Daoy (cell line): ENCODE results near the gene IL3RA. TPM values are rescaled to one million over a fixed set of nuclear protein-coding genes. Genes with fewer than 3 reads are reported as not detected.
A peak's percentile ranks its signal among the peaks of the same experiment; 100 is the strongest.

Source experiments
- DNase-seq: peaks from one replicate; pipeline ENCODE4 v3.0.0-alpha.2; 2015; ENCODE audit warnings: low read depth
- total RNA-seq: library from RNA; depleted of rRNA; stranded (reverse); fragments of >200 nt; shearing (Covaris generic); gene quantifications from 2 replicates; pipeline ENCODE4 v1.2.3, GENCODE V29; 2014

IL3RA gene
- total RNA-seq, 1 experiment from 2014 or later = not detected

GRCh38 chrX:1384658-1385252 lies 48.2 kb downstream of the IL3RA start:
- no peak for DNase-seq

DNA sequence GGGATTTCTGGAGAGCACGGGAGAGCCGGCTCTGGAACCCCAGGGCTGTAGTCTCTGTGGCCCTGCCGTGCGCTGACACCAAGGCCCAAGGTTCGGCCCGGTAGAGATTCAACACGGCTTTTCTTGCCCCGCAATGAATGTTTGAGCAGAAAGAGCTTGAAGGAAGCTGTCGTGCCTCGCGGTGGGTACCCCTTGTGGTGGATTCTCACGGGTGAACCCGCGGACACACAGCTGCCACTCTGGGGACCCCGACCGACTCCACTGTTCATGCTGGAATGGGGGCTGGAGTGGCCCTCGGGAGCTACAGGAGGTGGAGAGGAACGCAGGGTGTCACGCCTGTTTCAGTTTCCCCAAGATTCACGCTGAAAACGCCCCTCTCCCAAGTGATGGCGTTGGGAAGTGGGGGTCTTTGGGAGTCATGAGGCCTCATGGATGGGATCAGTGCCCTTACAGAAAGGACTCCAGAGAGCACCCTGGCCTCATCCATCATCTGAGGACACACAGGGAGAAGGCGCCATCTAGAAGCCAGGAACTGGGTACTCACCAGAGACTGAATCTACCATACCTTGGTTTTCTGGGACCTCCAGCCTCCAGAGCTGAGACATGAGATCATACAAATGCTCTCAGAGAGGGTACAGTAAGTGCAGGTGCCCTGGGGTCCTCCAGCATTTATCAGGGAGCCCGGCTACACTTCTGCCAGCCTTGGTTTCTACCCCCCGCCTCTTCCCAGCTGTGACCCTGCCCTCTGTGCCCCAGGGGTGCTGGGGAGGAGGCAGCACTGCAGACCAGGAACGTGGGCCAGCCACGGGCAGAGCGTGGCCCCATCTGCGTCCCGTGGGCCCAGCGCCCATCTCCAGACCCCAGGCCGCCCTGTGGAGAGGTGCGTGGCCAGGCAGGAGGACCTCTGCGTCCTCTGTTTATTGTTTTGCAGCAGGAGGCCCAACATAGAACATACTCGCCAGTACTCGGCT lies 49.0 kb downstream of the IL3RA start:
- DNase-seq = no peak

DNA sequence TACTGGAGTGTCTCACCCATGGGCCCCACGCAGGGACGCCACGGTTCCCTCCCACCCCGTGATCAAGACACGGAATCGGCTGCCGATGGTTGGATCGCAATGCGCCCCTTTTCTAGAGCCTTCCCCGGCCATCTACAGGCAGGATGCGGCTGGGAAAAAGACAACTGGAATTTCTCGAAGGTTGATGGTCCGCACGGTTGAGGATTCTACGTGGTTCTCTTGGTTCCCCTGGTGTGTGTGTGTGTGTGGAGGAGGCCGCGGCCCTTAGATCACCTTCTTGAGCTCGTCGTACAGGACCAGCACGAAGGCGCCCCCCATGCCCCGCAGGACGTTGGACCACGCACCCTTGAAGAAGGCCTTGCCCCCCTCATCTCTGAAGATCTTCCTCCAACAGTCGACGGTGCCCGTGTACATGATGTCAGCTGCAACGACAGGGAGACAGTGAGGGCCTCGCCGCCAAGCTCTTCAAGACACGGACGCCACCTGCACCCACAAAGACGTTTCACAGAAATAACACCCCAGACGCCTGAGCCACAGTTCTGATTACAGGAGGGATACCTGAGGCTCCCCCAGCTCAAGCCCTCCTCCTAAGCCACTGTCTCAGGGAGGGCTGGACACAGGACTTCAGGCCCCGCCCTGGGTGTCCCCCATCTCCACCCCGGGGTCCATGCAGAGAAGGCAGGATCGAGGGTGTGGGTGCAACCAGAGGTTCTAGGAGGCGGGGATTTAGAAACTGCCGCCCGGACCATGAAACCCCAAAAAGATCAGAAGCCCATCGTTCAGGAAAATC lies 49.9 kb downstream of the IL3RA start:
- no peak for DNase-seq

GRCh38 chrX:1387141-1387776 lies 50.7 kb downstream of the IL3RA start:
- no peak for DNase-seq

GRCh38 chrX:1388651-1389050 lies 52.1 kb downstream of the IL3RA start:
- DNase-seq = no peak

DNA sequence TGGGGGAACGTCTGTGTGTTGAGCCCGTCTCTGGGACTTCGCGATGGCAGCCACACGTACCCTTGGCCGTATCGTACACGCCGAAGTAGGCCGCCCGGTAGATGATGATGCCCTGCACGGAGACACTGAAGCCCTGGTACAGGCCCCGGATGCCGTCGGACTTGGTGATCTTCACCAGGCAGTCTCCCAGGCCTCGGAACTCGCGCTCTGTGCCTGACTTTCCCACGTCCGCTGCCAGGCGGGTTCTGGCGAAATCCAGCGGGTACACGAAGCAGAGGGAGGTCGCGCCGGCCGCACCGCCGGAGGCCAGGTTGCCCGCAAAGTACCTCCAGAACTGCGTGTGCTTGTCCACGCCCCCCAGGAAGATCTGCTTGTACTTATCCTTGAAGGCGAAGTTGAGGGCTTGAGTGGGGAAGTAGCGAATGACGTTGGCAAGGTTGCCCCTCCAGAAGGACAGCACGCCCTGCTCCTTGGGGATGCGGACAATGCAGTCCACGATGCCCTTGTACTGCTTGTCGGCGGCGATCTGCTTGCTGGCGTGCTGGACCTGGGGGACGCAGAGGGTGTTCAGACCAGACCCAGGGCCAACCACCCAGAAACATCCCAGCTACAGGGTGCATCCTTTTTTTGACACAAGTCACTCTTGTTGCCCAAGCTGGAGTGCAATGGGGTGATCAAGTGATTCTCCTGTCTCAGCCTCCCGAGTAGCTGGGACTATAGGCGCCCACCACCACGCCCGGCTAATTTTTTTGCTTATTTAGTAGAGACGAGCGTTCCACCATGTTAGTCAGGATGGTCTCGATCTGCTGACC lies 52.8 kb downstream of the IL3RA start:
- no peak for DNase-seq

GRCh38 chrX:1389993-1390285 lies 53.4 kb downstream of the IL3RA start:
- DNase-seq = no peak

DNA sequence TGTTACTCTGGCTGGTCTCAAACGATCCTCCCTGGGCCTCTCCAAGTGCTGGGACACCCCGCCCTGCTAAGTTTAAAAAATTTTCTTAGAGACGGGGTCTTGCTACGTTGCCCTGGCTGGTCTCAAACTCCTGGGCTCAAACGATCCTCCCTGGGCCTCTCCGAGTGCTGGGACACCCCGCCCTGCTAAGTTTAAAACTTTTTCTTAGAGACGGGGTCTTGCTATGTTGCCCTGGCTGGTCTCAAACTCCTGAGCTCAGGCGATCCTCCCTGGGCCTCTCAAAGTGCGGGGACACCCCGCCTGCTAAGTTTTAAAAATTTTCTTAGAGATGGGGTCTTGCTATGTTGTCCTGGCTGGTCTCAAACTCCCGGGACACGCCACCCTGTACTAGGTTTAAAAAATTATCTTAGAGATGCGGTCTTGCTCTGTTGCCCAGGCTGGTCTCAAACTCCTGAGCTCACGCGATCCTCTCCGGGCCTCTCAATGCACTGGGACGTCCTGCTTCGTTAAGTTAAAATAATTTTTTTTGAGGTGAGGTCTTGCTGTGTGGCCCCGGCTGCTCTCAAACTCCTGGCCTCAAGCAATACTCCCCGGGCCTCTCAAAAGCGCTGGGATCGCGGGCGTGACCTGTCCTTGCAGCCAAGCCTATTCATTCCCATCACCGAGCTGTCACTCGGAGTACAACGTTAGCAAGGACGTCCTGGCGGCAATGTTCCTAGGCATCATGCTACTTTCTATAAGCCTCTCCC lies 54.2 kb downstream of the IL3RA start:
- DNase-seq = no peak

GRCh38 chrX:1391370-1391706 lies 54.8 kb downstream of the IL3RA start:
- no peak for DNase-seq

DNA sequence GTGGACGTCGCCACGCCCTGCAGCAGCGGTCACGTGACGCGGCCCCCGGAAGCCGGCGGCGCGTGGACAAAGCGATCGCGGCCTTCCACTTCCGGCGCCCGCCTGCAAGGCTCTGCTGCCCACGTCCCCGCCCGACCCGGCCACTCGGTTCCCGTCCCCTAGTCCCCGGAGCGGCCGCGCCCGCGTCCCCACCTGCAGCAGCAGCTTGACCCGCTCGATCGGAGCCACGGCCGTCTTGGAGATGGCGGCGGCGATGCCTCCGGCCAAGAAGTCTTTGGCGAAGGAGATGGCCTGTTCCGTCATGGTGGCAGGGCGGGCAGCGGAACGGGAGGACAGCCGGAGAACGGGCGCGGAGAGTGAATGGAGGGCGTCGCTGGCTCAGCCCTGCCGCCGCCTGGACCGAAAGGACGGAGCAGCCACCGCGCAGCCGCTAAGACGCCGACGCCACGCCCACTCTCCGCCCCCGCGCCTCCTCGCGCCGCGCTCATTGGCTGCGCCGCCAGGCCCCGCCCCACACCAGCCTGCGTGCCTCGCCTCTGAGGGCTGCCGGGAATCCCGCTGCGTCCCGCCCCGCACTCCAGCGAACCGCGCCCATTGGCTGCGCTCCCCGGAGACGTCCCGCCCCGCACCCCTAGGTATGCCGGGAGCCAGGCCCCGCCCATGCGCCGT lies 55.3 kb downstream of the IL3RA start, which contains the start of gene SLC25A6:
SLC25A6 (minus strand) TSS at position 407 of the 669 bp plus-strand sequence; CDS start at position 303, 104 bp downstream.
- peak; percentile 95 for DNase-seq

DNA sequence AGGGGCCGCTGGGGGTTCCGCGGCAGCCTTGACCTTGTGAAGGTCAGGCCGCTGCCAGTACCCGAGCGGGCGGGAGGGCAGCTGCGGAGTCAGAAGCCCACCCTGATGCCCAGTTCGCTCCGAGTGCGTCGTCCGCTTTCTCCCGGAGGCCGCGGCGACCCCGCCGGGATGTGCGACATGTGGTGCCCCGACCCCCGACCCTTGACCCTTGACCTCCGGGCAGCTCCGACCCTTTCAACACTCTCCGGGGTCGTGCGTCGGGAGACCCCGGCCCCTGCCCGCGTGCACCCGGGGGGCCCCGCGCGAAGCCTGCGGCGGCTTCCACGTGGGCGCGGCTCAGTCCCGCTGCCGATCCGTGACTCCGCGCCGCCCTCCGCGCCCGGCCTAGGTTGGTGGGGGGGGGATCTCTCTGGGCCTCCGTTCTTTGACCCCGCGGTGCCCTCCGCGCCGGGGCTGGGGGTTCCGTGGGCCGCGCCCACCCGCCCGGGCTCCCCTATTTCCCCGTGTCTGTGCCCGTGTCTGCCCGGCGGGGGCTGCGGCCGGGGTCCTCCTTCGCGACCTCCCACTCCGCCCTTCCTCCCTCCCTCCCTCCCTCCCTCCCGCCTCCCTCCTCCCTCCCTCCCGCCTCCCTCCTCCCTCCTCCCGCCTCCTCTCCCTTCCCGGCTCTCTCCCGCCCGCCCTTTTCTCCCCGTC lies 55.9 kb downstream of the IL3RA start:
- DNase-seq = peak; percentile 68

DNA sequence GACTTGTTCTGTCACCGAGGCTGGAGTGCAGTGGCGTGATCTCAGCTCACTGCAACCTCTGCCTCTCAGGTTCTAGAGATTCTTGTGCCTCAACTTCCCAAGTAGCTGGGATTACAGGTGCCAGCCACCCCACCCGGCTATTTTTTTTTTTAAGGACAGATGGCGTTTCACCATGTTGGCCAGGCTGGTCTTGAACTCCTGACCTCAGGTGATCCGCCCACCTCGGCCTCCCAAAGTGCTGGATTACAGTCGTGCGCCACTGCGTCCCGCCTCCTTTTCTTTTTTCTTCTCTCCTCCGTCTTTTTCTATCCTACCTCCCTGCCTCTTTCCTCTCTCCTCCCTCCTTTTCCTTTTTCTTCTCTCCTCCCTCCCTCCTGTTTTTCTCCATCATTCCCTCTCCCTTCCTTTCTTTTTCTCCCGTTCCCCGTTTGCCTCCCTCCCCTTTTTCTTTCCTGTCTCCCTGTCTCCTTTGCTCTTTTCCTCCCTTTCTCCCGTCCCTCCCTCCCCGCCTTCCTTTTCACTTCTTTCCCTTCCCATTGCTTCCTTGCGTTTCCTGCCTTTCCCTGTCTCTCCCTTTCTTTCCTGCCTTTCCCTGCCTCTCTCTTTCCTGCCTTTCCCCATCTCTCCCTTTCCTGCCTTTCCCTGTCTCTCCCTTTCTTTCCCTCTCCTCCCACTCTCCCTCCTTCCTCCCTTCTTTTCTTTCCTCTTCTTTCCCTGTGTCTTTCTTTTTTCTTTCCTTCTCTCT lies 57.5 kb downstream of the IL3RA start:
- DNase-seq = no peak

GRCh38 chrX:1394731-1395501 lies 58.3 kb downstream of the IL3RA start:
- DNase-seq = no peak

GRCh38 chrX:1395646-1396216 lies 59.1 kb downstream of the IL3RA start:
- DNase-seq = no peak

GRCh38 chrX:1397001-1397400 lies 60.4 kb downstream of the IL3RA start:
- DNase-seq = no peak

GRCh38 chrX:1397441-1398270 lies 61.1 kb downstream of the IL3RA start:
- no peak for DNase-seq
